K562 (cell line): ENCODE measurements around the gene ARAP1. TPM values are rescaled to one million over a fixed set of nuclear protein-coding genes. Genes with fewer than 3 reads are reported as not detected.

Experiments
- ATAC-seq: fragments of 200-7000 bp; cut with Tn5 transposase; 3 replicates; pipeline ENCODE4 v1.9.1; 2020; ENCODE audit warnings: moderate library complexity
- BruUV-seq: library from RNA; stranded (reverse); fragments of 400-500 nt; replicated peaks from 2 replicates; lab custom pipeline; 2021; lab: Mats Ljungman, UMichigan
- CTCF ChIA-PET: fragments of 300-600 bp; formaldehyde crosslinking; extraction: SDS; loops from one replicate; lab custom pipeline; 2021; ENCODE audit warnings: low intra/inter-chr PET ratio; lab: Yijun Ruan, JAX
- POLR2A ChIA-PET: fragments of 300-600, 350-650 bp; sonication (Branson Sonifier 250); formaldehyde crosslinking; extraction: SDS; loops from one replicate; lab custom pipeline; 2021; ENCODE audit warnings: antibody characterized with exemption, inconsistent platforms; lab: Yijun Ruan, JAX
- DNase-seq, 4 experiments: peaks; one replicate each; pipeline versions ENCODE4 v3.0.0 to v3.0.0-alpha.2; 2011 to 2018; ENCODE audit warnings: low spot score in 3 of 4, mixed read lengths in 3 of 4; ENCODE audit errors: extremely low read depth in 1 of 4
- FAIRE-seq: peaks from 2 replicates; lab custom pipeline; 2011; peaks lifted over from hg19 to GRCh38; lab: Jason Lieb, UNC
- H2AFZ ChIP-seq: 2 replicates; pipeline ENCODE4 v1.6.0; 2011; ENCODE audit warnings: low read depth, low read length, control low read depth, inconsistent platforms
- H3K27ac ChIP-seq: fragments of 200-600 bp; 3 replicates; pipeline ENCODE4 v1.8.0; 2011; ENCODE audit warnings: low read depth, mild to moderate bottlenecking, control low read depth, inconsistent platforms, low read length, moderate library complexity, mixed read lengths; ENCODE audit errors: extremely low read depth
- H3K27me3 ChIP-seq, 2 experiments: fragments of 300-600 bp in 1 of 2; 2 replicates in 1 of 2; 3 replicates in 1 of 2; pipeline versions ENCODE4 v1.6.0 to v1.8.0; 2011; ENCODE audit warnings: inconsistent platforms in 2 of 2, low read length in 2 of 2, mild to moderate bottlenecking in 1 of 2, mixed read lengths in 1 of 2, moderate library complexity in 1 of 2; ENCODE audit not compliant: control insufficient read depth in 2 of 2, insufficient read depth in 2 of 2
- H3K36me3 ChIP-seq: fragments of 300-600 bp; 3 replicates; pipeline ENCODE4 v1.8.0; 2011; ENCODE audit warnings: mild to moderate bottlenecking, low read length, inconsistent platforms; ENCODE audit not compliant: control insufficient read depth, insufficient read depth
- H3K4me1 ChIP-seq, 2 experiments: fragments of 200-600 bp in 1 of 2; replicated peaks in 1 of 2; 2 replicates in 1 of 2; 3 replicates in 1 of 2; pipeline versions ENCODE4 v1.5.1 to v1.8.0; 2011; ENCODE audit warnings: inconsistent platforms in 2 of 2, low read length in 2 of 2, mild to moderate bottlenecking in 1 of 2, mixed read lengths in 1 of 2, moderate library complexity in 1 of 2; ENCODE audit not compliant: control insufficient read depth in 2 of 2, insufficient read depth in 2 of 2
- H3K4me2 ChIP-seq: 2 replicates; pipeline ENCODE4 v1.6.1; 2011; ENCODE audit warnings: low read length, control low read depth, inconsistent platforms, mixed read lengths; ENCODE audit not compliant: insufficient read depth
- H3K4me3 ChIP-seq: fragments of 200-600 bp; sonication (generic), shearing (Covaris generic); 2 replicates; pipeline ENCODE4 v1.5.1; 2016; ENCODE audit warnings: control low read depth, inconsistent platforms
- H3K79me2 ChIP-seq: fragments of 200-600 bp; 3 replicates; pipeline ENCODE4 v1.8.0; 2011; ENCODE audit warnings: low read length, inconsistent platforms; ENCODE audit not compliant: control insufficient read depth, insufficient read depth
- H3K9ac ChIP-seq, 2 experiments: 2 replicates each; pipeline versions ENCODE4 v1.6.0 to v1.6.1; 2011; ENCODE audit warnings: low read depth in 2 of 2, low read length in 2 of 2, control low read depth in 1 of 2, inconsistent platforms in 1 of 2, mild to moderate bottlenecking in 1 of 2, mixed read lengths in 1 of 2; ENCODE audit not compliant: insufficient read depth in 1 of 2
- H3K9me1 ChIP-seq: one replicate; pipeline ENCODE4 v1.6.0; 2011; ENCODE audit warnings: inconsistent platforms, mild to moderate bottlenecking, low read length, moderate library complexity; ENCODE audit not compliant: control insufficient read depth, insufficient read depth
- H3K9me3 ChIP-seq: replicated peaks from 2 replicates; pipeline ENCODE4 v1.5.1; 2011; ENCODE audit warnings: low read depth, low read length, inconsistent platforms; ENCODE audit not compliant: control insufficient read depth, insufficient read depth
- H4K20me1 ChIP-seq: replicated peaks from 2 replicates; pipeline ENCODE4 v1.6.1; 2011; ENCODE audit warnings: low read length, inconsistent platforms, mixed read lengths; ENCODE audit not compliant: control insufficient read depth, insufficient read depth
- CCNT2 ChIP-seq: IDR thresholded peaks from 2 replicates; pipeline ENCODE4 v1.6.1; 2011; ENCODE audit warnings: borderline replicate concordance, low read depth, mild to moderate bottlenecking, moderate library complexity, mixed read lengths, low read length; ENCODE audit not compliant: insufficient read length; ENCODE audit errors: extremely low read depth
- ESRRA ChIP-seq: fragments of 450-650 bp; IDR thresholded peaks from 2 replicates; pipeline ENCODE4 v1.6.1; 2014; ENCODE audit warnings: low read depth, mild to moderate bottlenecking, moderate library complexity, borderline replicate concordance
- GABPA ChIP-seq: fragments of 200-800 bp; sonication (Bioruptor generic); conservative IDR thresholded peaks from 2 replicates; pipeline ENCODE4 v1.6.1; 2016; ENCODE audit warnings: low read depth, missing genetic modification characterization, missing compliant biosample characterization
- HNRNPUL1 ChIP-seq: fragments of 200-400 bp; formaldehyde crosslinking; IDR thresholded peaks from 2 replicates; pipeline ENCODE4 v1.6.1; 2017; ENCODE audit warnings: low read length
- SNIP1 ChIP-seq: fragments of 450-650 bp; IDR thresholded peaks from 2 replicates; pipeline ENCODE4 v1.7.1; 2017; ENCODE audit warnings: low read depth, mild to moderate bottlenecking
- XRCC5 ChIP-seq: fragments of 200-400 bp; formaldehyde crosslinking; IDR thresholded peaks from 2 replicates; pipeline ENCODE4 v1.6.1; 2017; ENCODE audit warnings: low read depth, mild to moderate bottlenecking, low read length
- ZEB2 ChIP-seq: fragments of 450-650 bp; IDR thresholded peaks from 2 replicates; pipeline ENCODE4 v1.6.1; 2016
- ZNF717 ChIP-seq: fragments of 250-450 bp; sonication (Bioruptor Pico); IDR thresholded peaks from 2 replicates; pipeline ENCODE4 v1.5.0; 2021
- WGBS: fragments of 100-300 bp; shearing (Covaris generic); methylation state at CpG from one replicate; pipeline ENCODE4 v1.1.6; 2016; ENCODE audit warnings: low coverage, mixed read lengths; ENCODE audit not compliant: insufficient coverage; ENCODE audit errors: missing lambda C conversion rate; 5-methylcytosine and 5-hydroxymethylcytosine counted together
- in situ Hi-C: fragments of 300-500 bp; cut with MboI; formaldehyde crosslinking; loops from 4 replicates; pipeline ENCODE4 v1.15.0; 2018; ENCODE audit warnings: inconsistent platforms, mixed read lengths
- intact Hi-C: fragments of 100-400 bp; cut with micrococcal nuclease; formaldehyde crosslinking; loops from 2 replicates; pipeline ENCODE4 v1.14.2; 2022
- polyA plus RNA-seq, 8 experiments: library from polyadenylated mRNA; depleted of rRNA in 4 of 8; stranded (reverse) in 5 of 8; unstranded in 3 of 8; fragments of >200 nt; fragmentation: Nextera tagmentation in 2 of 8; fragmentation: Illumina TruSeq in 1 of 8; extraction: Ambion mirVana in 2 of 8; extraction: Trizol in 1 of 8; gene quantifications; 2 replicates each; pipeline versions ENCODE4 v1.2.1 to v1.2.3, GENCODE V29; 2011 to 2014; ENCODE audit warnings: inconsistent platforms in 1 of 8, missing spikeins in 1 of 8
- total RNA-seq, 7 experiments: library from RNA; depleted of rRNA in 6 of 7; stranded (reverse); fragments of >200 nt in 6 of 7; fragmentation: Illumina TruSeq in 2 of 7; extraction: Trizol in 2 of 7; gene quantifications; 2 replicates each; pipeline versions ENCODE4 v1.2.1 to v1.2.3, GENCODE V29; 2011 to 2021; ENCODE audit warnings: low replicate concordance in 1 of 7
- TF ChIP-seq, protein P1 (sequence below): sonication (generic); formaldehyde crosslinking; IDR thresholded peaks from 2 replicates; pipeline ENCODE4 v1.8.1; 2022; ENCODE audit warnings: missing genetic modification reagents
- TF ChIP-seq, protein P2 (sequence below): fragments of 450-650 bp; formaldehyde crosslinking; IDR thresholded peaks from 2 replicates; pipeline ENCODE4 v1.4.0; 2020; ENCODE audit warnings: mild to moderate bottlenecking, moderate library complexity
- TF ChIP-seq, protein P3 (sequence below), 2 experiments: fragments of 450-650 bp; formaldehyde crosslinking in 1 of 2; IDR thresholded peaks; 2 replicates each; pipeline versions ENCODE4 v1.4.0 to v1.6.1; 2014 to 2020; ENCODE audit warnings: mild to moderate bottlenecking in 2 of 2, borderline replicate concordance in 1 of 2, low read depth in 1 of 2

The ARAP1 gene
- total and polyA plus RNA-seq, 9 of the 15 experiments (the other 6 are each of a cell fraction or from before 2014, with no cell fraction given), result 0.23 to 67.0 (median 24.6) TPM

DNA sequence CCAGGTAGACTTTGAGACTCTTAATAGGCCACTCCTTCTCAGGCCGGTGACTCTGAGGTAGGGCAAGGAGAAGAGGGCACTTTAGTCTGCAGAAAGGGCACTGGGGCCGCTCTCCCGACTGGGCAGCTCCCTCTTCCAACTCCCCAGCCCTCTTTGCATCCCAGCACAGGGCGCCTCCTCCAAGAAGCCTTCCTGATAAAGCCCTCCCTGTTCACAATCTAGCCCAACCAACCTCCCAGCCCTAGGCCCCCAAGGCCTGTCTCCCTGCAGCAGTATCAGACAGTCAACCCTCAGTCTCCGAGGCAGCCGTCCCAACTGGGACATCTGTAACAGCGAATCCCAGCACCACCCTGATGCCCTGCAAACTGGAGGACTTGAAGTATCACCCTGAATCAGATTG lies 63.7 kb downstream of the ARAP1 start:
- FAIRE-seq, result no peak
- TF ChIP-seq GABPA, result no peak
- no peak for TF ChIP-seq CCNT2
- TF ChIP-seq ZEB2, result no peak
- no peak for TF ChIP-seq ZNF717 (CRISPR knock-in tag)
- TF ChIP-seq, protein P1, sequence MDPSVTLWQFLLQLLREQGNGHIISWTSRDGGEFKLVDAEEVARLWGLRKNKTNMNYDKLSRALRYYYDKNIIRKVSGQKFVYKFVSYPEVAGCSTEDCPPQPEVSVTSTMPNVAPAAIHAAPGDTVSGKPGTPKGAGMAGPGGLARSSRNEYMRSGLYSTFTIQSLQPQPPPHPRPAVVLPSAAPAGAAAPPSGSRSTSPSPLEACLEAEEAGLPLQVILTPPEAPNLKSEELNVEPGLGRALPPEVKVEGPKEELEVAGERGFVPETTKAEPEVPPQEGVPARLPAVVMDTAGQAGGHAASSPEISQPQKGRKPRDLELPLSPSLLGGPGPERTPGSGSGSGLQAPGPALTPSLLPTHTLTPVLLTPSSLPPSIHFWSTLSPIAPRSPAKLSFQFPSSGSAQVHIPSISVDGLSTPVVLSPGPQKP (CRISPR knock-in tag), result no peak
- no peak for TF ChIP-seq ESRRA
- TF ChIP-seq, protein P2, sequence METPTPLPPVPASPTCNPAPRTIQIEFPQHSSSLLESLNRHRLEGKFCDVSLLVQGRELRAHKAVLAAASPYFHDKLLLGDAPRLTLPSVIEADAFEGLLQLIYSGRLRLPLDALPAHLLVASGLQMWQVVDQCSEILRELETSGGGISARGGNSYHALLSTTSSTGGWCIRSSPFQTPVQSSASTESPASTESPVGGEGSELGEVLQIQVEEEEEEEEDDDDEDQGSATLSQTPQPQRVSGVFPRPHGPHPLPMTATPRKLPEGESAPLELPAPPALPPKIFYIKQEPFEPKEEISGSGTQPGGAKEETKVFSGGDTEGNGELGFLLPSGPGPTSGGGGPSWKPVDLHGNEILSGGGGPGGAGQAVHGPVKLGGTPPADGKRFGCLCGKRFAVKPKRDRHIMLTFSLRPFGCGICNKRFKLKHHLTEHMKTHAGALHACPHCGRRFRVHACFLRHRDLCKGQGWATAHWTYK, result no peak
- no peak for TF ChIP-seq SNIP1
- no peak for TF ChIP-seq XRCC5
- TF ChIP-seq HNRNPUL1, result no peak
- TF ChIP-seq, protein P3, sequence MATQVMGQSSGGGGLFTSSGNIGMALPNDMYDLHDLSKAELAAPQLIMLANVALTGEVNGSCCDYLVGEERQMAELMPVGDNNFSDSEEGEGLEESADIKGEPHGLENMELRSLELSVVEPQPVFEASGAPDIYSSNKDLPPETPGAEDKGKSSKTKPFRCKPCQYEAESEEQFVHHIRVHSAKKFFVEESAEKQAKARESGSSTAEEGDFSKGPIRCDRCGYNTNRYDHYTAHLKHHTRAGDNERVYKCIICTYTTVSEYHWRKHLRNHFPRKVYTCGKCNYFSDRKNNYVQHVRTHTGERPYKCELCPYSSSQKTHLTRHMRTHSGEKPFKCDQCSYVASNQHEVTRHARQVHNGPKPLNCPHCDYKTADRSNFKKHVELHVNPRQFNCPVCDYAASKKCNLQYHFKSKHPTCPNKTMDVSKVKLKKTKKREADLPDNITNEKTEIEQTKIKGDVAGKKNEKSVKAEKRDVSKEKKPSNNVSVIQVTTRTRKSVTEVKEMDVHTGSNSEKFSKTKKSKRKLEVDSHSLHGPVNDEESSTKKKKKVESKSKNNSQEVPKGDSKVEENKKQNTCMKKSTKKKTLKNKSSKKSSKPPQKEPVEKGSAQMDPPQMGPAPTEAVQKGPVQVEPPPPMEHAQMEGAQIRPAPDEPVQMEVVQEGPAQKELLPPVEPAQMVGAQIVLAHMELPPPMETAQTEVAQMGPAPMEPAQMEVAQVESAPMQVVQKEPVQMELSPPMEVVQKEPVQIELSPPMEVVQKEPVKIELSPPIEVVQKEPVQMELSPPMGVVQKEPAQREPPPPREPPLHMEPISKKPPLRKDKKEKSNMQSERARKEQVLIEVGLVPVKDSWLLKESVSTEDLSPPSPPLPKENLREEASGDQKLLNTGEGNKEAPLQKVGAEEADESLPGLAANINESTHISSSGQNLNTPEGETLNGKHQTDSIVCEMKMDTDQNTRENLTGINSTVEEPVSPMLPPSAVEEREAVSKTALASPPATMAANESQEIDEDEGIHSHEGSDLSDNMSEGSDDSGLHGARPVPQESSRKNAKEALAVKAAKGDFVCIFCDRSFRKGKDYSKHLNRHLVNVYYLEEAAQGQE (IDR thresholded peaks at IDR 0.05; ENCODE audit: borderline replicate concordance), result no peak
- TF ChIP-seq, protein P3 (CRISPR knock-in tag; IDR thresholded peaks at IDR 0.05; ENCODE audit: low read depth), result no peak

More for the DNA sequence above, 63.7 kb downstream of the ARAP1 start:
- no peak overlapping the region for H3K4me3 ChIP-seq
- H4K20me1 ChIP-seq, result peaks cover 21% of the 10 kb centered on the region
- CTCF ChIA-PET, result no interaction called here
- intact Hi-C loops (no loop called here), in situ Hi-C loops (no loop called here)
- peaks cover 3 to 29% of the 10 kb centered on the region in 2 experiments; a peak in 4 of 5 replicates for H3K4me1 ChIP-seq
- no peaks in the 10 kb centered on the region for H3K27me3 ChIP-seq
- ATAC-seq (no peak), DNase-seq (no peak)
- WGBS, result 83% methylated on average over 7 of the region's 7 CpGs
- BruUV-seq, result no TSS peak
- H2AFZ ChIP-seq, result no peak overlapping the region
- H3K9me1 ChIP-seq, result no peaks in the 10 kb centered on the region
- no peak overlapping the region for H3K27ac ChIP-seq
- no peaks in the 10 kb centered on the region for H3K9me3 ChIP-seq
- no peak overlapping the region for H3K4me2 ChIP-seq
- H3K36me3 ChIP-seq, result peaks cover 78% of the 10 kb centered on the region; the same call in 2 of the 3 replicates
- POLR2A ChIA-PET, result no interaction called here
- H3K79me2 ChIP-seq, result no peaks in the 10 kb centered on the region
- H3K9ac ChIP-seq, result no peak overlapping the region; a peak in 1 of 4 replicates
